ENCODE data around the gene PAQR9. TPM values are rescaled to one million over a fixed set of nuclear protein-coding genes. Genes with fewer than 3 reads are reported as not detected.

Gene PAQR9
- polyA plus RNA-seq, 1 donor (not counting 4 experiments of a cell fraction or from before 2014, with no cell fraction given) = not detected

DNA sequence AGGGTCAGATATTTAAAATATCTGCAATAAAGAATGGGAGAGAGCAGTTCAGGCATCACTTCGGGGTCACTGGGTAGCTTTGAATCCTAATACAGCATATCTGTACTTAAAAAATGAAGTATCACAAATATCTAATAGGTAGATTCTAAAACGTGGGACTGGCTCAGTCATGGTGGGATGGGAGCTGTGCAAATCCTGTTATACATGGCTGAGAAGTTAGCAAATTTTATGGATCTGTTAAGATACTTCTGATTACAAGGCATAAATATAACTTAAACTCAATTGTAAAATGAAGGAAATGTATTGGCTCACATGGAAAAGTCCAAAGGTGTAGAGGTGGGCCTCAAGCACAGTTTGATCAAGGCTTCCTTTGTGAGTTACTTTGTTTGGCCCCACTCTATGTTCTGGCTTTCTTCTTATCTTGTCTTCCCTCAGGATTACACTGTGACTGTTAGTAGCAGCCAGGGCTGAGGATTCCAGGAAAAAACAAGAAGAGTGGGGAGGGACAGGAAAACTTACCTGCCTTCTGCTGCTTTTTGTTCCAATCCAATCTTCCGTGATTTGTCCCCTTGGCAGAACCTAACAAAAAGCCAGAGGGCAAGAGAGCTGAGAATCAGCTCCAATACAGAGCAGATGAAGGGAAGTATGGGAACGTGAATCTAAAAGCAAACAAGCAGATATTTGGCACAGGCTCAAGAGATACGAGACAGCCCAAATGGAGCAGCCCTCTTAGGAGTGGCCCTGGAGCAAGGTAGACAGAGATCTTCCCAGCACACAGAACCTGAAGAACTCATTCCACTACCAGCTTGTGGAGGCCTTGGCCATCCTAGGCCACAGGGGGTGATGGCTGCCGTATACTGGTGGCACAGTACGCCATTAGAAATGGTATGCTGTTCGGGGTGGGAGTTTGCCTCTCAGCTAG, 10.9 kb downstream of the PAQR9 start:
- DNase-seq (ENCODE audit: low read depth, low spot score) = no peak
- no peak overlapping the region for H2AFZ ChIP-seq (ENCODE audit: control insufficient read depth, low read length)
- H3K9ac ChIP-seq (ENCODE audit: control insufficient read depth, extremely low read depth, insufficient read depth, low read length) = no peak overlapping the region
- no peaks in the 10 kb centered on the region for H3K79me2 ChIP-seq (ENCODE audit: control insufficient read depth, insufficient read depth, low read length)
- H3K4me2 ChIP-seq (ENCODE audit: control insufficient read depth, extremely low read depth, insufficient read depth, low read depth, low read length) = no peak overlapping the region
- peaks cover 3% of the 10 kb centered on the region for H3K4me1 ChIP-seq (ENCODE audit: control insufficient read depth, extremely low read depth, insufficient read depth, low read length)
- no peaks in the 10 kb centered on the region for H3K36me3 ChIP-seq (ENCODE audit: control insufficient read depth in 2 of 2, extremely low read depth in 1 of 2, insufficient read depth in 2 of 2, low read length in 2 of 2)
- H3K27me3 ChIP-seq (ENCODE audit: control insufficient read depth, extremely low read depth, insufficient read depth, low read length) = no peaks in the 10 kb centered on the region
- no peak overlapping the region for H3K27ac ChIP-seq (ENCODE audit: control insufficient read depth, insufficient read depth, low read length)
- no peaks in the 10 kb centered on the region for H3K9me3 ChIP-seq (ENCODE audit: control insufficient read depth, low read depth, low read length)
- H4K20me1 ChIP-seq (ENCODE audit: control insufficient read depth, extremely low read depth, insufficient read depth, low read length) = no peaks in the 10 kb centered on the region
- TF ChIP-seq, protein P1, sequence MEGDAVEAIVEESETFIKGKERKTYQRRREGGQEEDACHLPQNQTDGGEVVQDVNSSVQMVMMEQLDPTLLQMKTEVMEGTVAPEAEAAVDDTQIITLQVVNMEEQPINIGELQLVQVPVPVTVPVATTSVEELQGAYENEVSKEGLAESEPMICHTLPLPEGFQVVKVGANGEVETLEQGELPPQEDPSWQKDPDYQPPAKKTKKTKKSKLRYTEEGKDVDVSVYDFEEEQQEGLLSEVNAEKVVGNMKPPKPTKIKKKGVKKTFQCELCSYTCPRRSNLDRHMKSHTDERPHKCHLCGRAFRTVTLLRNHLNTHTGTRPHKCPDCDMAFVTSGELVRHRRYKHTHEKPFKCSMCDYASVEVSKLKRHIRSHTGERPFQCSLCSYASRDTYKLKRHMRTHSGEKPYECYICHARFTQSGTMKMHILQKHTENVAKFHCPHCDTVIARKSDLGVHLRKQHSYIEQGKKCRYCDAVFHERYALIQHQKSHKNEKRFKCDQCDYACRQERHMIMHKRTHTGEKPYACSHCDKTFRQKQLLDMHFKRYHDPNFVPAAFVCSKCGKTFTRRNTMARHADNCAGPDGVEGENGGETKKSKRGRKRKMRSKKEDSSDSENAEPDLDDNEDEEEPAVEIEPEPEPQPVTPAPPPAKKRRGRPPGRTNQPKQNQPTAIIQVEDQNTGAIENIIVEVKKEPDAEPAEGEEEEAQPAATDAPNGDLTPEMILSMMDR (optimal IDR thresholded peaks at IDR 0.05 in 1 of 3, IDR thresholded peaks at IDR 0.05 in 1 of 3, conservative IDR thresholded peaks at IDR 0.05 in 1 of 3; ENCODE audit: extremely low read depth in 1 of 3, insufficient read depth in 2 of 3, low read length in 3 of 3) = no peak
- no peak for TF ChIP-seq EZH2 (IDR thresholded peaks at IDR 0.05; ENCODE audit: low read length)
- no peak overlapping the region for H3K4me3 ChIP-seq (ENCODE audit: control insufficient read depth in 2 of 3, extremely low read depth in 1 of 3, insufficient read depth in 2 of 3, low read depth in 1 of 3, low read length in 3 of 3)
- peak; percentile 32 for FAIRE-seq
- dilution Hi-C loops (cut with MboI; ENCODE audit: extremely low pct_ligation_motif_present, low sequenced_read_pairs) = no loop called here
- no peaks in the 10 kb centered on the region for H3K9me1 ChIP-seq (ENCODE audit: control insufficient read depth, extremely low read depth, insufficient read depth, low read length)

DNA sequence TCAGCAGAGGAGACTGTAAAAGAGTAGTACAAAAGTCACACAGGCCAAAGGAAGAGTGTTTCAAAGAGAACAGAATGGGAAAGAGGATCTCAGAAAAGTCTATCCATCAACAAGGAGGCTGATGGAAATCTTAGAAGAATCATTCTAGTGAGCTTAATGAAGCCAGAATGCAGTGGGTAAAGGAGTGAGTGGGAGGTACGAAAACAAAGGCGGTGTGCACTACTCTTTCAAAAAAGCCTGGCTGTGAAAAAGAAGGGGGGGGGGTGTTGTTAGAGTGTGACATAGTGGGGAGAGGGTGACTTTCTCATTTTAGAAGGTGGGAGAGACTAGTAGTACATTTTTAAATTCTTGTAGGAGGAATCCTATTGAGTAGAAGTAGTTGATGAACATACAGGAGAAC, 11.7 kb downstream of the PAQR9 start:
- no peaks in the 10 kb centered on the region for H3K27me3 ChIP-seq (ENCODE audit: control insufficient read depth, extremely low read depth, insufficient read depth, low read length)
- H3K36me3 ChIP-seq (ENCODE audit: control insufficient read depth in 2 of 2, extremely low read depth in 1 of 2, insufficient read depth in 2 of 2, low read length in 2 of 2) = no peaks in the 10 kb centered on the region
- peaks cover 7% of the 10 kb centered on the region for H3K4me1 ChIP-seq (ENCODE audit: control insufficient read depth, extremely low read depth, insufficient read depth, low read length)
- no peak overlapping the region for H2AFZ ChIP-seq (ENCODE audit: control insufficient read depth, low read length)
- FAIRE-seq (no peak), DNase-seq (ENCODE audit: low read depth, low spot score) (no peak)
- H3K9ac ChIP-seq (ENCODE audit: control insufficient read depth, extremely low read depth, insufficient read depth, low read length) = no peak overlapping the region
- H3K79me2 ChIP-seq (ENCODE audit: control insufficient read depth, insufficient read depth, low read length) = no peaks in the 10 kb centered on the region
- dilution Hi-C loops (cut with MboI; ENCODE audit: extremely low pct_ligation_motif_present, low sequenced_read_pairs) = no loop called here
- no peaks in the 10 kb centered on the region for H3K9me1 ChIP-seq (ENCODE audit: control insufficient read depth, extremely low read depth, insufficient read depth, low read length)
- H3K4me2 ChIP-seq (ENCODE audit: control insufficient read depth, extremely low read depth, insufficient read depth, low read depth, low read length) = no peak overlapping the region
- no peak overlapping the region for H3K4me3 ChIP-seq (ENCODE audit: control insufficient read depth in 2 of 3, extremely low read depth in 1 of 3, insufficient read depth in 2 of 3, low read depth in 1 of 3, low read length in 3 of 3)
- H3K9me3 ChIP-seq (ENCODE audit: control insufficient read depth, low read depth, low read length) = no peaks in the 10 kb centered on the region
- TF ChIP-seq, protein P1 (optimal IDR thresholded peaks at IDR 0.05 in 1 of 3, IDR thresholded peaks at IDR 0.05 in 1 of 3, conservative IDR thresholded peaks at IDR 0.05 in 1 of 3; ENCODE audit: extremely low read depth in 1 of 3, insufficient read depth in 2 of 3, low read length in 3 of 3) = no peak
- TF ChIP-seq EZH2 (IDR thresholded peaks at IDR 0.05; ENCODE audit: low read length) = no peak
- H4K20me1 ChIP-seq (ENCODE audit: control insufficient read depth, extremely low read depth, insufficient read depth, low read length) = no peaks in the 10 kb centered on the region
- H3K27ac ChIP-seq (ENCODE audit: control insufficient read depth, insufficient read depth, low read length) = no peak overlapping the region

Measured in keratinocyte (primary cell).